SU-DHL-6 (cell line): ENCODE measurements around the gene SPG7.

Experiments used
- CTCF ChIP-seq: fragments of 200-600 bp; sonication (generic); IDR thresholded peaks from one replicate; pipeline ENCODE4 v1.5.1; 2017; ENCODE audit warnings: antibody characterized with exemption, mild to moderate bottlenecking, low read length, moderate library complexity; ENCODE audit not compliant: insufficient read depth, poor library complexity, severe bottlenecking
- EZH2phosphoT487 ChIP-seq: fragments of 200-600 bp; sonication (generic), shearing (Covaris generic); conservative IDR thresholded peaks from 2 replicates; pipeline ENCODE4 v1.6.1; 2018; ENCODE audit warnings: mild to moderate bottlenecking, antibody characterized with exemption, low read length, moderate library complexity, mixed read lengths

- TF ChIP-seq CTCF (no peak), EZH2phosphoT487 (no peak)
These were observed 94.9 kb downstream of the SPG7 start for GRCh38 chr16:89602952-89603590.
